HepG2 (cell line): ENCODE results near the gene HSPA1L. TPM values are rescaled to one million over a fixed set of nuclear protein-coding genes. Genes with fewer than 3 reads are reported as not detected.

ENCODE experiments used
- ATAC-seq: fragments of 200-7000 bp; cut with Tn5 transposase; 3 replicates; pipeline ENCODE4 v1.9.1; 2020; ENCODE audit warnings: mild to moderate bottlenecking, moderate library complexity
- BruUV-seq: library from RNA; stranded (reverse); fragments of 400-500 nt; replicated peaks from 2 replicates; lab custom pipeline; 2021; lab: Mats Ljungman, UMichigan
- CTCF ChIA-PET: fragments of 300-600 bp; formaldehyde crosslinking; extraction: SDS; loops from one replicate; lab custom pipeline; 2021; ENCODE audit warnings: low total read pairs, inconsistent platforms, low intra/inter-chr PET ratio; lab: Yijun Ruan, JAX
- POLR2A ChIA-PET: fragments of 350-600 bp; sonication (Branson Sonifier 250); formaldehyde crosslinking; loops from one replicate; lab custom pipeline; 2020; ENCODE audit warnings: antibody characterized with exemption, inconsistent platforms; lab: Yijun Ruan, JAX
- DNase-seq: peaks from one replicate; pipeline ENCODE4 v3.0.0-alpha.2; 2015; ENCODE audit warnings: low spot score
- FAIRE-seq: peaks from 3 replicates; lab custom pipeline; 2011; peaks lifted over from hg19 to GRCh38; lab: Jason Lieb, UNC
- H2AFZ ChIP-seq: one replicate; pipeline ENCODE4 v1.6.1; 2011; ENCODE audit warnings: low read length, inconsistent platforms
- H3K27ac ChIP-seq: fragments of 300-600 bp; 3 replicates; pipeline ENCODE4 v1.8.0; 2011; ENCODE audit warnings: mixed run types, mild to moderate bottlenecking, mixed read lengths, low read length, inconsistent platforms; ENCODE audit not compliant: insufficient read depth; ENCODE audit errors: extremely low read length
- H3K27me3 ChIP-seq, 2 experiments: fragments of 200-600 bp in 1 of 2; 2 replicates in 1 of 2; 3 replicates in 1 of 2; pipeline versions ENCODE4 v1.6.0 to v1.8.0; 2011; ENCODE audit warnings: low read length in 2 of 2, mild to moderate bottlenecking in 2 of 2, moderate library complexity in 2 of 2, inconsistent platforms in 1 of 2; ENCODE audit not compliant: insufficient read depth in 2 of 2, control insufficient read depth in 1 of 2
- H3K36me3 ChIP-seq, 2 experiments: fragments of 200-600 bp in 1 of 2; replicated peaks in 1 of 2; 2 replicates in 1 of 2; 3 replicates in 1 of 2; pipeline versions ENCODE4 v1.5.1 to v1.8.0; 2011; ENCODE audit warnings: low read length in 2 of 2, inconsistent platforms in 1 of 2; ENCODE audit not compliant: insufficient read depth in 2 of 2, control insufficient read depth in 1 of 2
- H3K4me1 ChIP-seq: 2 replicates; pipeline ENCODE4 v1.5.1; 2012; ENCODE audit warnings: low read length, inconsistent platforms; ENCODE audit not compliant: insufficient read depth
- H3K4me2 ChIP-seq: 2 replicates; pipeline ENCODE4 v1.6.0; 2011; ENCODE audit warnings: low read depth, low read length, inconsistent platforms
- H3K4me3 ChIP-seq, 3 experiments: fragments of 200-600 bp in 1 of 3; sonication (generic), shearing (Covaris generic) in 1 of 3; replicated peaks in 1 of 3; 2 replicates each; pipeline ENCODE4 v1.5.1; 2011 to 2016; ENCODE audit warnings: low read length in 3 of 3, inconsistent platforms in 2 of 3, low read depth in 2 of 3, mild to moderate bottlenecking in 2 of 3, control low read depth in 1 of 3, mixed read lengths in 1 of 3; ENCODE audit not compliant: insufficient read depth in 1 of 3
- H3K79me2 ChIP-seq: one replicate; pipeline ENCODE4 v1.6.1; 2011; ENCODE audit warnings: low read length, inconsistent platforms; ENCODE audit not compliant: insufficient read depth
- H3K9ac ChIP-seq: 2 replicates; pipeline ENCODE4 v1.6.0; 2011; ENCODE audit warnings: mild to moderate bottlenecking, low read depth, low read length, inconsistent platforms; ENCODE audit not compliant: insufficient read depth
- H3K9me3 ChIP-seq: 2 replicates; pipeline ENCODE4 v1.5.1; 2012; ENCODE audit warnings: mild to moderate bottlenecking, low read length
- H4K20me1 ChIP-seq: 2 replicates; pipeline ENCODE4 v1.6.0; 2011; ENCODE audit warnings: inconsistent platforms, mild to moderate bottlenecking, low read length, moderate library complexity; ENCODE audit not compliant: insufficient read depth
- BRCA1 ChIP-seq: sonication (generic); formaldehyde crosslinking; IDR thresholded peaks from 2 replicates; pipeline ENCODE4 v1.4.0; 2020; ENCODE audit warnings: missing genetic modification reagents
- GPN1 ChIP-seq: sonication (generic); formaldehyde crosslinking; IDR thresholded peaks from 2 replicates; pipeline ENCODE4 v1.5.1; 2020; ENCODE audit warnings: missing genetic modification reagents, borderline replicate concordance
- HMG20B ChIP-seq: conservative IDR thresholded peaks from 2 replicates; pipeline ENCODE4 v1.6.1; 2016; ENCODE audit warnings: missing genetic modification reagents, missing compliant biosample characterization
- HMGXB4 ChIP-seq, 2 experiments: sonication (generic) in 1 of 2; formaldehyde crosslinking in 1 of 2; IDR thresholded peaks; 2 replicates each; pipeline versions ENCODE4 v1.4.0 to v1.6.1; 2018 to 2020; ENCODE audit warnings: missing genetic modification reagents in 2 of 2, borderline replicate concordance in 1 of 2, low read depth in 1 of 2, mild to moderate bottlenecking in 1 of 2, missing biosample characterization in 1 of 2
- SETDB1 ChIP-seq: sonication (generic); formaldehyde crosslinking; IDR thresholded peaks from 2 replicates; pipeline ENCODE4 v1.5.1; 2020; ENCODE audit warnings: missing genetic modification reagents, mild to moderate bottlenecking, borderline replicate concordance
- ZBTB2 ChIP-seq: sonication (generic); formaldehyde crosslinking; IDR thresholded peaks from 2 replicates; pipeline ENCODE4 v1.8.0; 2022; ENCODE audit warnings: low read depth, missing genetic modification reagents
- ZNF451 ChIP-seq: sonication (generic); formaldehyde crosslinking; IDR thresholded peaks from 2 replicates; pipeline ENCODE4 v1.5.0; 2020; ENCODE audit warnings: mild to moderate bottlenecking, missing genetic modification reagents
- ZNF546 ChIP-seq: sonication (generic); formaldehyde crosslinking; conservative IDR thresholded peaks from 2 replicates; pipeline ENCODE4 v1.8.1; 2023; ENCODE audit warnings: mild to moderate bottlenecking, missing genetic modification reagents
- ZNF558 ChIP-seq: sonication (generic); formaldehyde crosslinking; IDR thresholded peaks from 2 replicates; pipeline ENCODE4 v1.9.0; 2022; ENCODE audit warnings: mild to moderate bottlenecking, missing genetic modification reagents, borderline replicate concordance
- ZNF841 ChIP-seq: sonication (generic); formaldehyde crosslinking; IDR thresholded peaks from 2 replicates; pipeline ENCODE4 v1.8.1; 2023; ENCODE audit warnings: missing genetic modification reagents, borderline replicate concordance
- ZNF878 ChIP-seq: sonication (generic); formaldehyde crosslinking; IDR thresholded peaks from 2 replicates; pipeline ENCODE4 v1.8.1; 2023; ENCODE audit warnings: mild to moderate bottlenecking, missing genetic modification reagents, moderate library complexity
- ZUFSP ChIP-seq: sonication (generic); formaldehyde crosslinking; IDR thresholded peaks from 2 replicates; pipeline ENCODE4 v1.9.0; 2021; ENCODE audit warnings: missing genetic modification reagents, mild to moderate bottlenecking, borderline replicate concordance
- WGBS: methylation state at CpG from one replicate; pipeline ENCODE4 v1.1.6; 2017; ENCODE audit warnings: low lambda C conversion rate; 5-methylcytosine and 5-hydroxymethylcytosine counted together
- in situ Hi-C: cut with HindIII; loops from 2 replicates; pipeline ENCODE4 v1.10.0; 2017; ENCODE audit warnings: low pct_unique_long_range_greater_than_20kb; ENCODE audit not compliant: extremely low pct_ligation_motif_present
- intact Hi-C: fragments of 100-400 bp; cut with micrococcal nuclease; formaldehyde crosslinking; loops from one replicate; pipeline ENCODE4 v1.10.0; 2022; ENCODE audit not compliant: unreplicated experiment
- polyA plus RNA-seq, 8 experiments: library from polyadenylated mRNA; depleted of rRNA in 3 of 8; stranded (reverse) in 7 of 8; unstranded in 1 of 8; fragments of >200 nt; fragmentation: Illumina TruSeq in 4 of 8; extraction: Trizol in 4 of 8; gene quantifications; 2 replicates each; pipeline versions ENCODE4 v1.2.1 to v1.2.3, GENCODE V29; 2011 to 2016; ENCODE audit warnings: low read depth in 4 of 8, missing spikeins in 1 of 8, mixed read lengths in 1 of 8; ENCODE audit not compliant: insufficient read depth in 1 of 8
- total RNA-seq, 5 experiments: library from RNA; depleted of rRNA; stranded (reverse); fragments of >200 nt; fragmentation: Illumina TruSeq; extraction: Trizol; gene quantifications; 2 replicates each; pipeline ENCODE4 v1.2.3, GENCODE V29; 2016; ENCODE audit warnings: low read depth in 1 of 5
- TF ChIP-seq, protein P1 (sequence below): IDR thresholded peaks from 2 replicates; pipeline ENCODE4 v1.6.1; 2016; ENCODE audit warnings: mild to moderate bottlenecking, missing biosample characterization, missing genetic modification reagents
- TF ChIP-seq, protein P2 (sequence below): sonication (generic); formaldehyde crosslinking; IDR thresholded peaks from 2 replicates; pipeline ENCODE4 v1.4.0; 2020; ENCODE audit warnings: missing genetic modification reagents
- TF ChIP-seq, protein P3 (sequence below): sonication (generic); formaldehyde crosslinking; IDR thresholded peaks from 2 replicates; pipeline ENCODE4 v1.4.0; 2020; ENCODE audit warnings: missing genetic modification reagents; ENCODE audit errors: not compliant biosample characterization

HSPA1L gene
- total and polyA plus RNA-seq, 2 of the 13 experiments (the other 11 are each of a cell fraction or from before 2014, with no cell fraction given): 0.55 to 1.0 TPM

GRCh38 chr6:31813465-31813849, 1.6 kb downstream of the HSPA1L start (continued):
- TF ChIP-seq ZBTB2 (CRISPR knock-in tag) (no peak), ZNF451 (CRISPR knock-in tag) (no peak), HMGXB4 (CRISPR knock-in tag; IDR thresholded peaks at IDR 0.05; ENCODE audit: borderline replicate concordance in 1 of 2, low read depth in 1 of 2) (no peak), HMG20B (CRISPR knock-in tag) (no peak), ZNF841 (CRISPR knock-in tag) (no peak), GPN1 (no peak)
- TF ChIP-seq, protein P1, sequence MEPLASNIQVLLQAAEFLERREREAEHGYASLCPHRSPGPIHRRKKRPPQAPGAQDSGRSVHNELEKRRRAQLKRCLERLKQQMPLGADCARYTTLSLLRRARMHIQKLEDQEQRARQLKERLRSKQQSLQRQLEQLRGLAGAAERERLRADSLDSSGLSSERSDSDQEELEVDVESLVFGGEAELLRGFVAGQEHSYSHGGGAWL (CRISPR knock-in tag): no peak
- TF ChIP-seq, protein P2, sequence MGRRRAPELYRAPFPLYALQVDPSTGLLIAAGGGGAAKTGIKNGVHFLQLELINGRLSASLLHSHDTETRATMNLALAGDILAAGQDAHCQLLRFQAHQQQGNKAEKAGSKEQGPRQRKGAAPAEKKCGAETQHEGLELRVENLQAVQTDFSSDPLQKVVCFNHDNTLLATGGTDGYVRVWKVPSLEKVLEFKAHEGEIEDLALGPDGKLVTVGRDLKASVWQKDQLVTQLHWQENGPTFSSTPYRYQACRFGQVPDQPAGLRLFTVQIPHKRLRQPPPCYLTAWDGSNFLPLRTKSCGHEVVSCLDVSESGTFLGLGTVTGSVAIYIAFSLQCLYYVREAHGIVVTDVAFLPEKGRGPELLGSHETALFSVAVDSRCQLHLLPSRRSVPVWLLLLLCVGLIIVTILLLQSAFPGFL: no peak

- no peaks in the 10 kb centered on the region for H4K20me1 ChIP-seq
- H3K9ac ChIP-seq: no peak overlapping the region
- no peak overlapping the region for H2AFZ ChIP-seq
- WGBS: 79% methylated on average over 12 of the region's 12 CpGs
- no peak overlapping the region for H3K4me2 ChIP-seq
- BruUV-seq: no TSS peak
- intact Hi-C loops (no loop called here), in situ Hi-C loops (no loop called here)
- POLR2A ChIA-PET: interaction anchor here (1.1 kb wide), 1 partner anchor 74 kb away, joined by 4 read pairs; no protein-coding TSS in a partner anchor
- no peak for FAIRE-seq
- DNase-seq: no peak
- H3K27me3 ChIP-seq: no peaks in the 10 kb centered on the region
- CTCF ChIA-PET: no interaction called here
- no peak overlapping the region for H3K27ac ChIP-seq
- no peaks in the 10 kb centered on the region for H3K79me2 ChIP-seq
- H3K4me1 ChIP-seq: peaks cover 36% of the 10 kb centered on the region
- TF ChIP-seq ZUFSP (CRISPR knock-in tag) (no peak), ZNF878 (CRISPR knock-in tag) (no peak), ZNF546 (CRISPR knock-in tag) (no peak), SETDB1 (CRISPR knock-in tag) (no peak), BRCA1 (no peak), ZNF558 (CRISPR knock-in tag) (no peak)
- TF ChIP-seq, protein P3, sequence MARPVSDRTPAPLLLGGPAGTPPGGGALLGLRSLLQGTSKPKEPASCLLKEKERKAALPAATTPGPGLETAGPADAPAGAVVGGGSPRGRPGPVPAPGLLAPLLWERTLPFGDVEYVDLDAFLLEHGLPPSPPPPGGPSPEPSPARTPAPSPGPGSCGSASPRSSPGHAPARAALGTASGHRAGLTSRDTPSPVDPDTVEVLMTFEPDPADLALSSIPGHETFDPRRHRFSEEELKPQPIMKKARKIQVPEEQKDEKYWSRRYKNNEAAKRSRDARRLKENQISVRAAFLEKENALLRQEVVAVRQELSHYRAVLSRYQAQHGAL: no peak
- H3K36me3 ChIP-seq: no peaks in the 10 kb centered on the region
- no peaks in the 10 kb centered on the region for H3K9me3 ChIP-seq
- H3K4me3 ChIP-seq: no peak overlapping the region
- ATAC-seq: no peak
Observed at GRCh38 chr6:31811645-31812044, 3.4 kb downstream of the HSPA1L start.
